Transverse colon (tissue), 4 donors: Measurements from ENCODE around the gene LMBR1.

Source experiments
- CTCF ChIP-seq, 5 experiments: fragments of 200-600 bp in 3 of 5; fragments of 450-650 bp in 2 of 5; sonication (generic) in 3 of 5; IDR thresholded peaks; 1 replicate in 2 of 5; 2 replicates in 3 of 5; pipeline ENCODE4 v1.5.1; 2016 to 2017; ENCODE audit warnings: antibody characterized with exemption in 5 of 5, inconsistent platforms in 3 of 5, mild to moderate bottlenecking in 2 of 5, moderate library complexity in 1 of 5
- EP300 ChIP-seq: sonication (generic); formaldehyde crosslinking; IDR thresholded peaks from one replicate; pipeline ENCODE4 v1.6.1; 2017; ENCODE audit warnings: antibody characterized with exemption, low read depth
- POLR2A ChIP-seq: fragments of 450-650 bp; IDR thresholded peaks from one replicate; pipeline ENCODE4 v1.6.1; 2016; ENCODE audit warnings: antibody characterized with exemption, mild to moderate bottlenecking, moderate library complexity
- POLR2AphosphoS5 ChIP-seq, 3 donors: sonication (generic); formaldehyde crosslinking; IDR thresholded peaks; one replicate each; pipeline ENCODE4 v1.6.1; 2016; ENCODE audit warnings: antibody characterized with exemption in 3 of 3

- TF ChIP-seq CTCF (IDR thresholded peaks at IDR 0.05) (no peak), POLR2A (no peak), POLR2AphosphoS5 (IDR thresholded peaks at IDR 0.05) (no peak), EP300 (no peak)
Measured at GRCh38 chr7:156777364-156778069, 115.5 kb downstream of the LMBR1 start.
